Neural progenitor cell (in vitro differentiated cells): ENCODE measurements around the gene CLCF1. TPM values are rescaled to one million over a fixed set of nuclear protein-coding genes. Genes with fewer than 3 reads are reported as not detected.

Experiments used
- DNase-seq: peaks from one replicate; pipeline ENCODE4 v3.0.0-alpha.2; 2016; ENCODE audit warnings: low spot score
- H2AFZ ChIP-seq: fragments of 200-600 bp; sonication (generic); replicated peaks from 2 replicates; pipeline ENCODE4 v1.6.1; 2016; ENCODE audit warnings: antibody characterized with exemption
- H3F3A ChIP-seq: fragments of 200-600 bp; sonication (generic); 2 replicates; pipeline ENCODE4 v1.6.1; 2016; ENCODE audit warnings: antibody characterized with exemption, low read depth
- H3K27ac ChIP-seq: fragments of 200-600 bp; sonication (generic); 2 replicates; pipeline ENCODE4 v1.5.1; 2016; ENCODE audit warnings: mild to moderate bottlenecking
- H3K27me3 ChIP-seq: fragments of 200-600 bp; sonication (generic); 2 replicates; pipeline ENCODE4 v1.6.1; 2016; ENCODE audit warnings: mild to moderate bottlenecking, moderate library complexity
- H3K36me3 ChIP-seq: fragments of 200-600 bp; sonication (generic); 2 replicates; pipeline ENCODE4 v1.5.1; 2016
- H3K4me1 ChIP-seq: fragments of 200-600 bp; sonication (generic); 2 replicates; pipeline ENCODE4 v1.6.1; 2016; ENCODE audit warnings: mixed run types
- H3K4me2 ChIP-seq: fragments of 200-600 bp; sonication (generic); 2 replicates; pipeline ENCODE4 v1.6.1; 2016
- H3K4me3 ChIP-seq: fragments of 200-600 bp; sonication (generic); 2 replicates; pipeline ENCODE4 v1.5.1; 2016
- H3K79me2 ChIP-seq: fragments of 200-600 bp; sonication (generic); 2 replicates; pipeline ENCODE4 v1.6.1; 2016; ENCODE audit warnings: low read depth
- H3K9ac ChIP-seq: fragments of 200-600 bp; sonication (generic); 2 replicates; pipeline ENCODE4 v1.6.1; 2016
- H3K9me3 ChIP-seq: fragments of 200-600 bp; sonication (generic); 2 replicates; pipeline ENCODE4 v1.5.1; 2016; ENCODE audit warnings: low read depth
- H4K20me1 ChIP-seq: fragments of 200-600 bp; sonication (generic); 2 replicates; pipeline ENCODE4 v1.6.1; 2016; ENCODE audit warnings: low read depth
- H3K27ac Mint-ChIP-seq: 3 replicates; pipeline ENCODE4 v1.8.0; 2021; ENCODE audit warnings: mixed read lengths
- H3K27me3 Mint-ChIP-seq: 2 replicates; pipeline ENCODE4 v1.8.0; 2022; ENCODE audit warnings: low read depth, mild to moderate bottlenecking, inconsistent platforms, moderate library complexity, mixed read lengths; ENCODE audit not compliant: insufficient read depth
- H3K36me3 Mint-ChIP-seq: 3 replicates; pipeline ENCODE4 v1.8.0; 2021; ENCODE audit warnings: mixed read lengths
- H3K4me1 Mint-ChIP-seq: 3 replicates; pipeline ENCODE4 v1.8.0; 2021; ENCODE audit warnings: mixed read lengths
- H3K4me3 Mint-ChIP-seq: 3 replicates; pipeline ENCODE4 v1.8.0; 2021; ENCODE audit warnings: mild to moderate bottlenecking, moderate library complexity, mixed read lengths
- H3K9me3 Mint-ChIP-seq: 3 replicates; pipeline ENCODE4 v1.8.0; 2020; ENCODE audit warnings: mixed read lengths
- EZH2 ChIP-seq: fragments of 200-600 bp; sonication (generic); IDR thresholded peaks from 2 replicates; pipeline ENCODE4 v1.6.1; 2017; ENCODE audit warnings: antibody characterized with exemption, mild to moderate bottlenecking, moderate library complexity
- EZH2phosphoT487 ChIP-seq: fragments of 200-600 bp; sonication (generic); IDR thresholded peaks from 2 replicates; pipeline ENCODE4 v1.6.1; 2017; ENCODE audit warnings: antibody characterized with exemption
- small RNA-seq: library from RNA; depleted of rRNA; stranded (forward); fragments of <200 nt; gene quantifications from one replicate; pipeline ENCODE3, GENCODE V24; 2015
- total RNA-seq: library from RNA; depleted of rRNA; stranded (reverse); fragments of >200 nt; gene quantifications from 2 replicates; pipeline ENCODE4 v1.2.3, GENCODE V29; 2015; ENCODE audit warnings: low replicate concordance
- TF ChIP-seq, protein P1 (sequence below): fragments of 200-600 bp; sonication (generic); IDR thresholded peaks from 2 replicates; pipeline ENCODE4 v1.5.1; 2017; ENCODE audit warnings: antibody characterized with exemption, mild to moderate bottlenecking

Gene CLCF1
- total RNA-seq, 1 donor from 2014 or later = 2.0 TPM

DNA sequence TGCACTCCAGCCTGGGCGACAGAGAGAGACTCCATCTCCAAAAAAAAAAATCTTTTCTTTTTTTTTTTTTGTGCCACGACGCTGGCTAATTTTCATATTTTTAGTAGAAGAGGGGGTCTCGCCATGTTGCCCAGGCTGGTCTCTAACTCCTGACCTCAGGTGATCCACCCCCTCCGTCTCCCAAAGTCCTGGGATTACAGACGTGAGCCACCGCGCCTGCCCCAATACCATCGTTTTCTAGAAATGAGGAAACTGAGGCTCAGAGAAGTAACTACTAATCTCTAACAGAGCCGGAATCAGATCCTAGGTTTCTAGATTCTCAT, 56.6 kb downstream of the CLCF1 start:
- no peak for DNase-seq
- peaks cover 23% of the 10 kb centered on the region for H3K4me1 Mint-ChIP-seq
- Histone ChIP-seq H3F3A (peaks cover 8% of the 10 kb centered on the region), H3K4me1 (peaks cover 3% of the 10 kb centered on the region), H3K9ac (no peak overlapping the region), H3K79me2 (no peaks in the 10 kb centered on the region), H2AFZ (peak overlapping the region; percentile 74), H3K36me3 (no peaks in the 10 kb centered on the region), H3K4me3 (peak overlapping the region; percentile 65), H3K9me3 (no peaks in the 10 kb centered on the region), H3K27ac (no peak overlapping the region), H4K20me1 (peaks cover 8% of the 10 kb centered on the region), H3K27me3 (peaks cover 29% of the 10 kb centered on the region), H3K4me2 (peak overlapping the region; percentile 92)
- peaks cover 11% of the 10 kb centered on the region for H3K27me3 Mint-ChIP-seq
- H3K4me3 Mint-ChIP-seq = peak overlapping the region; percentile 98
- H3K36me3 Mint-ChIP-seq = no peaks in the 10 kb centered on the region
- TF ChIP-seq, protein P1, sequence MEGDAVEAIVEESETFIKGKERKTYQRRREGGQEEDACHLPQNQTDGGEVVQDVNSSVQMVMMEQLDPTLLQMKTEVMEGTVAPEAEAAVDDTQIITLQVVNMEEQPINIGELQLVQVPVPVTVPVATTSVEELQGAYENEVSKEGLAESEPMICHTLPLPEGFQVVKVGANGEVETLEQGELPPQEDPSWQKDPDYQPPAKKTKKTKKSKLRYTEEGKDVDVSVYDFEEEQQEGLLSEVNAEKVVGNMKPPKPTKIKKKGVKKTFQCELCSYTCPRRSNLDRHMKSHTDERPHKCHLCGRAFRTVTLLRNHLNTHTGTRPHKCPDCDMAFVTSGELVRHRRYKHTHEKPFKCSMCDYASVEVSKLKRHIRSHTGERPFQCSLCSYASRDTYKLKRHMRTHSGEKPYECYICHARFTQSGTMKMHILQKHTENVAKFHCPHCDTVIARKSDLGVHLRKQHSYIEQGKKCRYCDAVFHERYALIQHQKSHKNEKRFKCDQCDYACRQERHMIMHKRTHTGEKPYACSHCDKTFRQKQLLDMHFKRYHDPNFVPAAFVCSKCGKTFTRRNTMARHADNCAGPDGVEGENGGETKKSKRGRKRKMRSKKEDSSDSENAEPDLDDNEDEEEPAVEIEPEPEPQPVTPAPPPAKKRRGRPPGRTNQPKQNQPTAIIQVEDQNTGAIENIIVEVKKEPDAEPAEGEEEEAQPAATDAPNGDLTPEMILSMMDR = no peak
- TF ChIP-seq EZH2 = no peak
- TF ChIP-seq EZH2phosphoT487 = no peak
- H3K27ac Mint-ChIP-seq = no peak overlapping the region
- H3K9me3 Mint-ChIP-seq = no peaks in the 10 kb centered on the region

DNA sequence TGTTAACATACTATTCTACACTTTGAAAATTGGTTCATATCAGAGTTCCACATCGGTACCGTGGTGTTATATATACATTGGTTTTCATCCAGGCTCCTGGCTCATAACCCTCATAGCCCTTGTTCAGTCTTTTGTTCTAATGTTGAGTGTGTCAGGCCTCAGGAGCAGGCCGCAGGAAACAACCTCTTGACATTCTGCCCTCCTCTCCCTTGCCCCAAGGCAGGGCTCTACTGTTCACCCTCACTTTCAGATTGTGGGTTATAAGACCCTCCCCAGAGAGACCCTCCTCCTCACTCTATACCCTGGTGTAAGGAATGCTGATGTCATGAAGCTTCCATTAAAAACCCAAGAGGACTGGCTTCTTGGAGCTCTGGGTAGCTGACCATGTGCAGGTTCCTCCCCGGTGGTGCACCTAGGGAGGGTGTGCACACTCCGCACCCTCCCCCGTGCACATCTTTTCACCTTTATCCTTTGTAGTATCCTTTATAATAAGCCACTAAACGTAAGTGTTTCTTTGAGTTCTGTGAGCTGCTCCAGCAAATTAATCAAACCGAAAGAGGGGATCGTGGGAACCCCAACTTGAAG, 58.0 kb downstream of the CLCF1 start:
- H3K4me3 Mint-ChIP-seq = peak overlapping the region; percentile 72
- no peaks in the 10 kb centered on the region for H3K9me3 ChIP-seq

DNA sequence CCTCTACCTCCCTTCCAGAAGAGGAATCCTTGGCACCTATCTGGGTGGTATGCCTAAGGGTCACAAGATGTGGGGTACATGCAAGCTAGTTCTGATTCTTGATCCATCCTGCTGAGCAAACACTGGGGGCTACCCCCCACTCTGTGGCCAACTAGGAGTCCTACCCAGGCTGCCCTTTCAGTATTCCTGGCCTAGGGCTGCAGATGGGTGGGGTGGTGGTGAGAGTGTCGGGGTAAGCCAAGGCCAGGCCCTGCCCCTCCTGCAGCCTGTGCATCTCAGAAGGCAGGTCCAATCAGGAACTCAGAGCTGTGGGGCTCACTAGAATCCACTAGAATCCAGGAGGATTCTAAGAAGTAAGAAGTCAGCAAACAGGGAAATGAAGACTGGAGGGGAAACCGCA, 59.2 kb downstream of the CLCF1 start:
- Histone ChIP-seq H3K27me3 (peaks cover 15% of the 10 kb centered on the region), H3K9me3 (no peaks in the 10 kb centered on the region), H3K4me3 (no peak overlapping the region), H3K36me3 (no peaks in the 10 kb centered on the region), H3K9ac (no peak overlapping the region), H3K4me2 (no peak overlapping the region), H3K79me2 (no peaks in the 10 kb centered on the region), H4K20me1 (peaks cover 8% of the 10 kb centered on the region), H3F3A (peaks cover 8% of the 10 kb centered on the region), H3K4me1 (peaks cover 3% of the 10 kb centered on the region), H3K27ac (no peak overlapping the region), H2AFZ (no peak overlapping the region)
- H3K4me1 Mint-ChIP-seq = peaks cover 17% of the 10 kb centered on the region
- H3K4me3 Mint-ChIP-seq = no peak overlapping the region
- H3K27me3 Mint-ChIP-seq = peaks cover 10% of the 10 kb centered on the region
- no peaks in the 10 kb centered on the region for H3K36me3 Mint-ChIP-seq
- no peak overlapping the region for H3K27ac Mint-ChIP-seq
- no peak for DNase-seq
- no peaks in the 10 kb centered on the region for H3K9me3 Mint-ChIP-seq
- no peak for TF ChIP-seq EZH2

More for the DNA sequence above, 58.0 kb downstream of the CLCF1 start:
- H4K20me1 ChIP-seq = peaks cover 8% of the 10 kb centered on the region
- H3F3A ChIP-seq = peaks cover 8% of the 10 kb centered on the region
- H3K36me3 ChIP-seq = no peaks in the 10 kb centered on the region
- H3K79me2 ChIP-seq = no peaks in the 10 kb centered on the region
- Mint-ChIP-seq H3K27ac (peak overlapping the region; percentile 82), H3K9me3 (no peaks in the 10 kb centered on the region), H3K4me1 (peaks cover 22% of the 10 kb centered on the region), H3K27me3 (peaks cover 10% of the 10 kb centered on the region), H3K36me3 (no peaks in the 10 kb centered on the region)
- no peak overlapping the region for H3K4me2 ChIP-seq
- no peak overlapping the region for H3K4me3 ChIP-seq
- H3K4me1 ChIP-seq = peaks cover 3% of the 10 kb centered on the region
- TF ChIP-seq, protein P1 = no peak
- TF ChIP-seq EZH2 (no peak), EZH2phosphoT487 (no peak)
- peaks cover 27% of the 10 kb centered on the region for H3K27me3 ChIP-seq
- no peak overlapping the region for H3K9ac ChIP-seq
- H3K27ac ChIP-seq = no peak overlapping the region
- DNase-seq = no peak
- H2AFZ ChIP-seq = no peak overlapping the region

Small RNAs within 50 kb of the gene (small RNA-seq; reads per million reads assigned to genes)
- gene RN7SKP239 = not detected
- not detected for gene RNU6-1238P

Other genes with a start within 250 kb of the CLCF1 start
- 30.0 and 54.4 TPM in 2 replicates for gene GRK2, start 107.1 kb downstream of the CLCF1 start, total RNA-seq
- 21.0 and 29.2 TPM in 2 replicates for gene ANKRD13D, start 84.3 kb downstream of the CLCF1 start, total RNA-seq
- gene SSH3, start 70.1 kb downstream of the CLCF1 start, total RNA-seq = 1.4 and 7.1 TPM in 2 replicates
- 1.1 and 17.8 TPM in 2 replicates for gene POLD4, start 20.1 kb downstream of the CLCF1 start, total RNA-seq
- gene RAD9A, start 18.4 kb upstream of the CLCF1 start, total RNA-seq = 10.4 and 37.5 TPM in 2 replicates
- 102 and 189 TPM in 2 replicates for gene PPP1CA, start 28.3 kb upstream of the CLCF1 start, total RNA-seq
- gene TBC1D10C, start 30.5 kb upstream of the CLCF1 start, total RNA-seq = 0.15 and 1.1 TPM in 2 replicates
- 0.22 and 0.52 TPM in 2 replicates for gene CARNS1, start 42.1 kb upstream of the CLCF1 start, total RNA-seq
- 23.7 and 51.3 TPM in 2 replicates for gene RPS6KB2, start 54.9 kb upstream of the CLCF1 start, total RNA-seq
- 1.1 TPM in 1 of 2 replicates, not detected in the other for gene PTPRCAP, start 64.1 kb upstream of the CLCF1 start, total RNA-seq
- gene CORO1B, start 69.9 kb upstream of the CLCF1 start, total RNA-seq = 25.5 and 68.4 TPM in 2 replicates
- not detected in 2 replicates for gene GPR152, start 79.1 kb upstream of the CLCF1 start, total RNA-seq
- gene CABP4, start 81.8 kb upstream of the CLCF1 start, total RNA-seq = not detected in 2 replicates
- 68.1 and 88.8 TPM in 2 replicates for gene TMEM134, start 95.7 kb upstream of the CLCF1 start, total RNA-seq
- 20.3 and 38.5 TPM in 2 replicates for gene AIP, start 109.4 kb upstream of the CLCF1 start, total RNA-seq
- gene PITPNM1, start 131.8 kb upstream of the CLCF1 start, total RNA-seq = 7.7 and 32.8 TPM in 2 replicates
- gene CDK2AP2, start 134.6 kb upstream of the CLCF1 start, total RNA-seq = 2.1 and 17.1 TPM in 2 replicates
- not detected in 2 replicates for gene CABP2, start 149.8 kb upstream of the CLCF1 start, total RNA-seq
- 436 and 1,035 TPM in 2 replicates for gene GSTP1, start 210.2 kb upstream of the CLCF1 start, total RNA-seq
- gene NDUFV1, start 233.3 kb upstream of the CLCF1 start, total RNA-seq = 71.0 and 137 TPM in 2 replicates